BE2C (cell line): ENCODE data around the gene NGEF.

Experiments used
- DNase-seq: peaks from one replicate; pipeline ENCODE4 v3.0.0-alpha.2; 2020
- H3K27me3 ChIP-seq: fragments of 250-450 bp; sonication (Bioruptor Pico); 2 replicates; pipeline ENCODE4 v1.5.1; 2020; ENCODE audit warnings: mild to moderate bottlenecking
- H3K36me3 ChIP-seq: fragments of 250-450 bp; sonication (Bioruptor Pico); 2 replicates; pipeline ENCODE4 v1.5.1; 2020; ENCODE audit warnings: mild to moderate bottlenecking
- H3K4me1 ChIP-seq: fragments of 250-450 bp; sonication (Bioruptor Pico); 2 replicates; pipeline ENCODE4 v1.5.1; 2020
- H3K4me3 ChIP-seq: 2 replicates; pipeline ENCODE4 v1.5.1; 2011; ENCODE audit warnings: low read depth, low read length
- H3K9me3 ChIP-seq: fragments of 250-450 bp; sonication (Bioruptor Pico); 2 replicates; pipeline ENCODE4 v1.5.1; 2020
- CTCF ChIP-seq: IDR thresholded peaks from 2 replicates; pipeline ENCODE4 v1.5.1; 2012; ENCODE audit warnings: mild to moderate bottlenecking, low read depth, low read length

Gene NGEF

GRCh38 chr2:232924433-232924832 lies 88.6 kb downstream of the NGEF start:
- TF ChIP-seq CTCF: no peak
- Histone ChIP-seq H3K9me3 (no peaks in the 10 kb centered on the region), H3K4me1 (no peaks in the 10 kb centered on the region), H3K4me3 (no peak overlapping the region), H3K36me3 (no peaks in the 10 kb centered on the region), H3K27me3 (peaks cover 61% of the 10 kb centered on the region)
- DNase-seq: no peak

GRCh38 chr2:232920760-232921159 lies 92.3 kb downstream of the NGEF start:
- Histone ChIP-seq H3K27me3 (peaks cover 29% of the 10 kb centered on the region), H3K4me1 (no peaks in the 10 kb centered on the region), H3K9me3 (no peaks in the 10 kb centered on the region), H3K4me3 (no peak overlapping the region), H3K36me3 (no peaks in the 10 kb centered on the region)
- TF ChIP-seq CTCF: no peak
- no peak for DNase-seq

GRCh38 chr2:232920055-232920454 lies 93.0 kb downstream of the NGEF start:
- no peak for TF ChIP-seq CTCF

GRCh38 chr2:232919141-232919540 lies 93.9 kb downstream of the NGEF start:
- peaks cover 15% of the 10 kb centered on the region for H3K27me3 ChIP-seq
- TF ChIP-seq CTCF: no peak
- DNase-seq: no peak
- no peaks in the 10 kb centered on the region for H3K4me1 ChIP-seq
- no peak overlapping the region for H3K4me3 ChIP-seq
- no peaks in the 10 kb centered on the region for H3K36me3 ChIP-seq
- H3K9me3 ChIP-seq: no peaks in the 10 kb centered on the region

More at GRCh38 chr2:232920055-232920454, 93.0 kb downstream of the NGEF start:
- Histone ChIP-seq H3K4me3 (no peak overlapping the region), H3K27me3 (peaks cover 22% of the 10 kb centered on the region), H3K4me1 (no peaks in the 10 kb centered on the region), H3K9me3 (no peaks in the 10 kb centered on the region), H3K36me3 (no peaks in the 10 kb centered on the region)
- DNase-seq: no peak

GRCh38 chr2:232913903-232914302 lies 99.2 kb downstream of the NGEF start:
- H3K4me3 ChIP-seq: no peak overlapping the region
- H3K36me3 ChIP-seq: no peaks in the 10 kb centered on the region
- H3K4me1 ChIP-seq: no peaks in the 10 kb centered on the region
- DNase-seq: no peak
- H3K27me3 ChIP-seq: peaks cover 4% of the 10 kb centered on the region; the same call in 1 of the 2 replicates
- TF ChIP-seq CTCF: no peak
- H3K9me3 ChIP-seq: no peaks in the 10 kb centered on the region

GRCh38 chr2:232911712-232912277 lies 101.3 kb downstream of the NGEF start:
- Histone ChIP-seq H3K9me3 (no peaks in the 10 kb centered on the region), H3K27me3 (no peaks in the 10 kb centered on the region), H3K4me1 (no peaks in the 10 kb centered on the region), H3K4me3 (no peak overlapping the region), H3K36me3 (no peaks in the 10 kb centered on the region)
- no peak for DNase-seq
- TF ChIP-seq CTCF: no peak
